GM21529 (cell line): ENCODE data around the gene ZIC4.

Source experiments
- ATAC-seq: cut with Tn5 transposase; IDR thresholded peaks from one replicate; pipeline ENCODE4 v1.9.1; 2021; ENCODE audit not compliant: unreplicated experiment

The ZIC4 gene

DNA sequence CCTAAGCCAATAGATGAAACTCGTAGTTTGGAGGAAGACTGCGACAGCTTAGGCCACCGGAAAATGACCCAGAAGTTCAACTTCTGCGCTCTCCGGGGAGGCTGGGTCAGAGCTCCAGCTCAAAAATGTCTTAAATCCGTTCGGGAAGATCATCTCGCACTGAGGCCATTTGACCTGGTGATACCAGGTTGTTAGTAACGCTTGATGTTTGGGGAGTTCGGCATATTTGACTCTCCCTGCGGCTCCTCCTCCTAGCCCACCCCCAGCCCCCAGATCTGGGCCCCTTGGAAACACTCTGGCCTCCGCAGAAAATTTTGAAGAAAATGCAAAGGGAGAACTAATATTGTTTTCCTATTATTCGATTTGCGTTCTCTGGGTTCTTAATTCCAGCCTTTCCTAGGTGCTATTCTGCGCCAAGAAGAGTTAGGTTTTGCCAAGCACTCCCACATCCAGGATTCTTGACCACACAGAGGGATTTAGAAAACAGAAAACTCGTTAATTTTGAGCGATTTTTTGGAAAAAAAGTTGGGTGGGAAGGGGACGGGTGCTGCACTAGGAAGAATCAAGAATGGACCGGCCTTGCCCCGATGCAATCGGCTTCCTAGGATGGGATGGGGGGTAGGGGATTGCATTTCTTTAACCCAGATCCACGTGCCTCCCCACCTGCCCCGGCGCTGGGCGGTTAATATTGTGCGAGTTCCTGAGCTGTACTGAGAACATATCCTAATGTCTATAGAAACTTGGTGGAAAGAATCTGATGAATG lies 50.0 kb downstream of the ZIC4 start:
- ATAC-seq = no peak

DNA sequence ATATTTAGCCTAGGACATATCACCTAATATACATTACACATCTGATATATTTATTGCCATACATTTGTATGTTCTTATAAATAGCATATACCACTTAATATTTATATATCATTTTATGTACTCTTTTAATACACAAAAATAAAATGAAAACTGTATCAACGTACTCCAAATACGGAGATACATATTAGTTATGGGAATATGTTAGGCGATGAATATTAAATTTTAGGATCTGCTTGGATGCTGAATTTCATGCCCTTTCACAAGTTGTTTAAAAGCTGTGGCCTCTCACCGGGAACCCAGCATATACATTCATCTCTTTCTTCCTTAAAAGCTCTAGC lies 50.6 kb downstream of the ZIC4 start:
- ATAC-seq = no peak

DNA sequence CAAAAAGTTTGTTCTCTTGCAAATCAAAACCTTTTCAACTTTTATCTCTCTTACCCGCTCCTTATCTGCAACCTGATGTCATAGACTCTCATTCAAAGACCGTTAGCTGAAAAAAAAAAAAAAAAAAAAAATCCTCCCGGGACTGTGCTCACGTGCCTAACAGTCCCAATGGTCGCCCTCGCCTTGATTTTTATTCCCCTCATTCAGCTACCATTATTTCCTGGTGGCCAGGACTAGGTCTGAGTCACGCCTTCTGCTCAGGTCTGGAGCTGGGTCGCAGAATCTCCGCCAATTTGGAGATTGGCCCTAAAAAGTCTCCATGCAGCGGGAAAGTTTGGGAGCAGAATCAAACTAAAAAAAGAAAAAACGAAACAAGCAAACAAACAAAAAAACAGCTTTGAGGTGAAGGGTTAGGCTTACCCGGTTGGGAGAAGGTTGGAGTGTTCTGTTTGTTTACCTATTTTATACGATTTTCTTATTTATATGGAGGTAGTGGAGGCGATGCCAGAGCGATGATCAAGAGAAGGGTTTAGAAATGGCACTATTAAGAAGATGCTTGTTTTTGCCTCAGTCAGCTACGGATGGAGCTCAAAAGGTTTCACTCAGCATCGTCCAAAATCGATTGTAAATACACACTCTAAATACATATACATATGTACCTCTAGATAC lies 51.1 kb downstream of the ZIC4 start:
- ATAC-seq = no peak

DNA sequence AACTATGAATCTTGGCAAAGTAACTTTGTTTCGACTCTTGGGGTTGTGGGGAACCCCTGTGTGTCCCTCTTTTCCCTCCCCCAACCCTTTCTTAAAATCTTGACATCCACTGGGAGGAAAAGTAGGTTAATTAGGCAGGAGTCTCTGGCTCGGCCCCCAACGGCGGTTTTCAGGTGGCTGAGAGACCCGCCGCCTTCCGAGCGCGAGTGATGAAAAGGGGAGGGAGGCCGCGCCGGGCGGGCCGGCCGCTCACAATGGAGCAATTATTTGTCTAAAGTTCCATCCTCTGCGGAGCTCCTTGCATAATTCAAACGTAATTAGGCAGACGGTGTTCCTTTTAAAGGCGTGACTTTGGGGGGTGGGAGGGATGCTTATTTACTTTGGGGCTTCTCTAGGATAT lies 51.7 kb downstream of the ZIC4 start:
- ATAC-seq = no peak

DNA sequence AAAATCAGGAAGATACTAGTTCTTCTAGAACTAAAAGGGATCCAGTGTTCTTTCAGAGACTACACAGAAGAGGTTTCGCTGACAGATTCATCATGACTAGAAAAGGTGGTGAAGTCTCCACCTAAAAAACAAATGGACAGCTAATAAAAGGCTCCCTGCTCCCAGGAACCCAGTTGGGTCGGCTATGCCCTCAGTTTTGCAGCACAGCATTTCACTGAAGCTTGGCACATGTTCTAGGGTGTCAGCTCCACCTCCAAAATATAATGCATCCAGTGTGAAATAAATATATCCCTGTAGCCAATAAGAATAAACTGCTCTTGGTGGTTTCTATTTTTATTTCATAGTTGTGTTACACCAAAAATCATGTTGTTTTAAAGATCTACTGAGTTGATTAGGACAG lies 55.0 kb downstream of the ZIC4 start:
- no peak for ATAC-seq

DNA sequence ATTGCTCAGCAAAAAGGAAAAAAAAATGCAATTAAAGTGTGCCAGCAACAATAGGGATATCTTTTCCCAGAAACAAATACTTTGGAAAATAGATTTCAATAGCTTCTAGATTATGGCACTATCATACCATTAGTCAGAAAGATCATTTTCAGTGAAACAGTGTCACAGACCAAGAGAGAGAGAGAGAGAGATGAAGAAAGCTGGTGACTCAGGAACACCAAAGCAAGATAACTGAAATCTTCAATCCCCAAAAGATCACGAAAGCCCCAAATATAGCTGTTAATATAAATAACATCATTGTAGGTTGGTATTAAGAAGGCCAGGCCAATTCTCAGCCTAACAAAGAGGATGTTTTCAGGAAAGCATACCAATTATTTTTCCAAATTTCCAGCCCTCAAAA lies 57.4 kb downstream of the ZIC4 start:
- ATAC-seq = no peak

DNA sequence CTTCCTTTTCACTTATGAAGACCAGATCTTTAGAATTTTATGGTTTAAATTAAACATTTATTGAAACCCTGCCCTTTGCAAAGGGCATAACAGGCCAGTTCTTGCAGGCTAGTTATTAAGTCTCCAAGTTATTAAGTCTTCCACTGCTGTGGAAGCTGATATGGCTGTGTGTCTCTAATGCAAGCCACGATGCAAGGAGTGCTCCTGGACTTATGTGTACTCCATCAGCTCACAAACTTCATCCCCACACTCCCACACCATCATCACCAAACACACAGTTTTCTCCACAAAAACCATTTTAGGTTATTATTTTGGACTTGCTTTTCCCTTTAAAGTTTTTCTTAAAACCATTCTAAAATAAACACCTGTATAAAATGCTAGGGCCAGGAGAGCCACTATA lies 62.4 kb downstream of the ZIC4 start:
- ATAC-seq = no peak

DNA sequence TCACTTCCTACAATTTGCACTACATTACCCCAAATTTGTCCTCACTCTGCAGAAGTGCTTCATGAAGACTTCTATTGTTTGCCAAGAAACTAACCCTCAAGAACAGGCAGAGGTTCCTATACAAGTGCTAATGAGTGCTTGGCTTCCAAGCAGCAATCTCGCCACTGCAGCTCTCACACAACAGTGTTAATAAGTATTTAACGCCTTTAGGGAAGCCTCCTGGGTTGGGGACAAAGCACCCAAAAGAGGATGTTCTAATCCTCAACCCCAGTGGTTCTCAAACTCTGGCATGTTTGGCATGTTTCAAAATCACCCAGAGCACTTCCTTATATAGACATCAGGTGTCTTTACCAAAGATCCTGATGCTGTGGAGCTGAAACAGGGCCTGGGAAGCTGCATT lies 64.6 kb downstream of the ZIC4 start:
- ATAC-seq = no peak

DNA sequence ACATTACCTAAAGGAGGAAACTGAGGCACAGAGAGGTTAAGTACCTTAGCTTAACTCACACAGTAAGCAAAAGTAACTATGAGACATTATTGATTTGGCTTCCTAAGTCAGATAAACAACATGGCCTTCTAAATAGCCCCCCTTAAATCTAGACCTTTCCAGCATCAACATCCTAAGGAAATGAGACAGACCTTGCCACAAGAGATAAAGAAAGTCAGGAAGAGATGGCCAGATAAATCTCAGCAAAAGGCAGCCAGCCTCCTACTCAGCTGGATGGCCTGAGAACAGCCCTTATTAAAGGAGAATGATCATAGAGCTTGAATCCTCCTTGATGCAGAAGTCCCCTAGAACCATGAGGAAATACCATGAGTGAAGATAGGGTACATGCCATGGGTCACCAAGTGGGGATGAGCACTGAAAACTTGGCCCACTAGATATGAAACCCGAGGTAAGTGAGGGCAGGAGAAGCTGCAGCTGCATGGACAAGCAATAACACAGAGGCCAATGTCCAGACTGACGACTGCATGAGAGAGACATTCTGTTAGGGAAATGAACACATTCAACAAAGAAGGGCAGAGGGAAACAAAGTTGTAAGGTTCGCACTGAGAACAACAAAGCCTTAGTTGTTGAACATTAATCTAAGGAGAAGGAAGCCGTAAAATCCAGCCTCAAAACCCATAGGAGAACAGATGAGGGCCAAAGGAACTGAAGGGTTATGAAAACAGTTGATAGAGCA lies 69.6 kb downstream of the ZIC4 start:
- no peak for ATAC-seq
